HepG2 (cell line): Measurements from ENCODE around the gene ARL4D. TPM values are rescaled to one million over a fixed set of nuclear protein-coding genes. Genes with fewer than 3 reads are reported as not detected.
A peak's percentile ranks its signal among the peaks of the same experiment; 100 is the strongest.

Source experiments
- GTF2F1 ChIP-seq: fragments of 150-350 bp; IDR thresholded peaks from 2 replicates; pipeline ENCODE4 v1.6.1; 2014; ENCODE audit warnings: low read length
- HES4 ChIP-seq: sonication (generic); formaldehyde crosslinking; IDR thresholded peaks from 2 replicates; pipeline ENCODE4 v1.9.0; 2021; ENCODE audit warnings: mild to moderate bottlenecking, missing genetic modification reagents, borderline replicate concordance
- HOXA7 ChIP-seq: sonication (generic); formaldehyde crosslinking; IDR thresholded peaks from 2 replicates; pipeline ENCODE4 v1.8.1; 2022; ENCODE audit warnings: mild to moderate bottlenecking, missing genetic modification reagents, moderate library complexity
- IRX3 ChIP-seq: sonication (generic); formaldehyde crosslinking; IDR thresholded peaks from 2 replicates; pipeline ENCODE4 v1.8.1; 2023; ENCODE audit warnings: mild to moderate bottlenecking, low read depth, missing genetic modification reagents, borderline replicate concordance
- JARID2 ChIP-seq: sonication (generic); formaldehyde crosslinking; IDR thresholded peaks from 2 replicates; pipeline ENCODE4 v1.8.1; 2023; ENCODE audit warnings: missing genetic modification reagents, inconsistent platforms; ENCODE audit not compliant: insufficient replicate concordance
- KAT7 ChIP-seq: IDR thresholded peaks from 2 replicates; pipeline ENCODE4 v1.6.1; 2018; ENCODE audit warnings: borderline replicate concordance, missing compliant biosample characterization
- KMT2A ChIP-seq: sonication (generic); formaldehyde crosslinking; IDR thresholded peaks from 2 replicates; pipeline ENCODE4 v1.4.0; 2020; ENCODE audit warnings: missing genetic modification reagents
- POGZ ChIP-seq: sonication (generic); formaldehyde crosslinking; IDR thresholded peaks from 2 replicates; pipeline ENCODE4 v1.4.0; 2020; ENCODE audit warnings: mild to moderate bottlenecking, missing genetic modification reagents
- PTBP1 ChIP-seq: fragments of 200-400 bp; formaldehyde crosslinking; IDR thresholded peaks from 2 replicates; pipeline ENCODE4 v1.6.1; 2018; ENCODE audit warnings: low read length, low read depth; ENCODE audit not compliant: poor library complexity, severe bottlenecking
- RAD51 ChIP-seq: fragments of 450-650 bp; IDR thresholded peaks from 2 replicates; pipeline ENCODE4 v1.6.1; 2016; ENCODE audit warnings: borderline replicate concordance
- SOX13 ChIP-seq, 3 experiments: fragments of 450-650 bp in 1 of 3; sonication (generic) in 1 of 3; formaldehyde crosslinking in 1 of 3; IDR thresholded peaks in 2 of 3; conservative IDR thresholded peaks in 1 of 3; 2 replicates each; pipeline versions ENCODE4 v1.5.0 to v1.6.1; 2016 to 2020; ENCODE audit warnings: antibody characterized with exemption in 1 of 3, mild to moderate bottlenecking in 1 of 3, missing compliant biosample characterization in 1 of 3, missing genetic modification reagents in 1 of 3, moderate library complexity in 1 of 3
- STAT5B ChIP-seq: sonication (generic); formaldehyde crosslinking; IDR thresholded peaks from 2 replicates; pipeline ENCODE4 v1.4.0; 2020; ENCODE audit warnings: missing genetic modification reagents
- THYN1 ChIP-seq: sonication (generic); formaldehyde crosslinking; IDR thresholded peaks from 2 replicates; pipeline ENCODE4 v1.8.1; 2023; ENCODE audit warnings: low read depth, mild to moderate bottlenecking, moderate library complexity, missing genetic modification reagents, borderline replicate concordance
- ZC3H13 ChIP-seq: sonication (generic); formaldehyde crosslinking; IDR thresholded peaks from 2 replicates; pipeline ENCODE4 v1.8.1; 2023; ENCODE audit warnings: mild to moderate bottlenecking, missing genetic modification reagents, moderate library complexity
- ZNF558 ChIP-seq: sonication (generic); formaldehyde crosslinking; IDR thresholded peaks from 2 replicates; pipeline ENCODE4 v1.9.0; 2022; ENCODE audit warnings: mild to moderate bottlenecking, missing genetic modification reagents, borderline replicate concordance
- ZNF598 ChIP-seq: sonication (generic); formaldehyde crosslinking; IDR thresholded peaks from 2 replicates; pipeline ENCODE4 v1.5.1; 2020; ENCODE audit warnings: mild to moderate bottlenecking, missing genetic modification reagents, borderline replicate concordance
- polyA plus RNA-seq, 8 experiments: library from polyadenylated mRNA; depleted of rRNA in 3 of 8; stranded (reverse) in 7 of 8; unstranded in 1 of 8; fragments of >200 nt; fragmentation: Illumina TruSeq in 4 of 8; extraction: Trizol in 4 of 8; gene quantifications; 2 replicates each; pipeline versions ENCODE4 v1.2.1 to v1.2.3, GENCODE V29; 2011 to 2016; ENCODE audit warnings: low read depth in 4 of 8, missing spikeins in 1 of 8, mixed read lengths in 1 of 8; ENCODE audit not compliant: insufficient read depth in 1 of 8
- total RNA-seq, 5 experiments: library from RNA; depleted of rRNA; stranded (reverse); fragments of >200 nt; fragmentation: Illumina TruSeq; extraction: Trizol; gene quantifications; 2 replicates each; pipeline ENCODE4 v1.2.3, GENCODE V29; 2016; ENCODE audit warnings: low read depth in 1 of 5
- TF ChIP-seq, protein P1 (sequence below): IDR thresholded peaks from 2 replicates; pipeline ENCODE4 v1.6.1; 2016; ENCODE audit warnings: missing biosample characterization, missing genetic modification reagents, low read depth
- TF ChIP-seq, protein P2 (sequence below): sonication (generic); formaldehyde crosslinking; IDR thresholded peaks from 2 replicates; pipeline ENCODE4 v1.5.1; 2020; ENCODE audit warnings: missing genetic modification reagents, mild to moderate bottlenecking, borderline replicate concordance
- TF ChIP-seq, protein P3 (sequence below): sonication (generic); formaldehyde crosslinking; IDR thresholded peaks from 2 replicates; pipeline ENCODE4 v1.8.0; 2022; ENCODE audit warnings: mild to moderate bottlenecking, missing genetic modification reagents, moderate library complexity
- TF ChIP-seq, protein P4 (sequence below): IDR thresholded peaks from 2 replicates; pipeline ENCODE4 v1.6.1; 2018; ENCODE audit warnings: missing genetic modification reagents, mild to moderate bottlenecking, missing compliant biosample characterization
- TF ChIP-seq, protein P5 (sequence below): sonication (generic); formaldehyde crosslinking; IDR thresholded peaks from 2 replicates; pipeline ENCODE4 v1.5.1; 2020; ENCODE audit warnings: missing genetic modification reagents, mild to moderate bottlenecking, borderline replicate concordance

Gene ARL4D
- total and polyA plus RNA-seq, 2 of the 13 experiments (the other 11 are each of a cell fraction or from before 2014, with no cell fraction given): 9.0 to 25.9 TPM

DNA sequence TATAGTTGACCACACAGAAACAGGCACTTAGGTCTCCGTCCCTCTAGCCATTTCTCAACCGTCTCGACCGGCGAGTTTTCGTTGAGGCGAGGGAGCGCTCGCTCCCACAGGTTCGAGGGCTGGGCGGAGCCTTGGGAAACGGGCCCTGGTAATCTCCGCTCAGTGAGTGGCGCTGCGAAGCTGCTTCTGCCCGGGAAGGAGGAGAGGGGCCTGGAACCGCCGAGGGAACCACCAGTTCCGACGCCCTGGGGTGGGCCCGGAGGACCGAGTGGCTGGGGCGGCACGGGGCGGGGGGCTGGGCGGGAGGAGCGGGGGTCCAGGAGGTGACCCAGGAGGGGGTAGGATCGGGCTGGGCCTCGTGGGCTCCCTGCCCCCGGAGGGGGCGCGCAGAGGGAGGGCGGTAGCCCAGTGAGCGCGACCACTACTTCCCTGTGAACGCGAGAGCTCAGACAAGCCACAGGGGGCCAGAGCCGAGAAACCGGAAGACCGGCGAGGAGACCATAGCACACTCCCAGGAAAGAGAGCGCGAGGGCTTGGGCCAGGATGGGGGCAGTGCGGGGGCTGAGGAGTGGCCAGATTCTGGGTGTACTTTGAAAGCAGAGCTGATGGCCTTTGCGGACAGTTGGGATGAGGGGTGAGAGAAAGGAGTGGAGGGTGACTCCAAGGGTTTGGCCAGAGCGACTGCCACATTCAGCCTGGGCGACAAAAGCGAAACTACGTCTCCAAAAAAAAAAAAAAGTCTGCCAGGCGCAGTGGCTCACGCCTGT, 29.9 kb upstream of the ARL4D start (continued):
- TF ChIP-seq, protein P1, sequence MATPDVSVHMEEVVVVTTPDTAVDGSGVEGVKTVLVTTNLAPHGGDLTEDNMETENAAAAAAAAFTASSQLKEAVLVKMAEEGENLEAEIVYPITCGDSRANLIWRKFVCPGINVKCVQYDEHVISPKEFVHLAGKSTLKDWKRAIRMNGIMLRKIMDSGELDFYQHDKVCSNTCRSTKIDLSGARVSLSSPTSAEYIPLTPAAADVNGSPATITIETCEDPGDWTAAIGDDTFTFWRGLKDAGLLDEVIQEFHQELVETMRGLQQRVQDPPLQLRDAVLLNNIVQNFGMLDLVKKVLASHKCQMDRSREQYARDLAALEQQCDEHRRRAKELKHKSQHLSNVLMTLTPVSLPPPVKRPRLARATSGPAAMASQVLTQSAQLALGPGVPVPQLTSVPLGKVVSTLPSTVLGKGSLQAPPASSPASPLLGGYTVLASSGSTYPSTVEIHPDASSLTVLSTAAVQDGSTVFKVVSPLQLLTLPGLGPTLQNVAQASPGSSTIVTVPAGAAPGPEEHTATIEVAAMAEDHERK (CRISPR knock-in tag): no peak
- TF ChIP-seq GTF2F1 (no peak), KMT2A (CRISPR knock-in tag) (no peak; the same call in 1 of the 2 replicates), IRX3 (no peak), HOXA7 (CRISPR knock-in tag) (no peak), SOX13 (IDR thresholded peaks at IDR 0.05) (no peak), SOX13 (CRISPR knock-in tag; conservative IDR thresholded peaks at IDR 0.05 in 1 of 2, IDR thresholded peaks at IDR 0.05 in 1 of 2) (no peak), HES4 (peak; percentile 54; the same call in 1 of the 2 replicates), PTBP1 (peak; percentile 77), STAT5B (CRISPR knock-in tag) (0 out of 2 replicates have a peak, but pooled peaks have one; percentile 9), POGZ (CRISPR knock-in tag) (peak; percentile 17; the same call in 1 of the 2 replicates), JARID2 (no peak), THYN1 (CRISPR knock-in tag) (no peak), KAT7 (CRISPR knock-in tag) (no peak), ZNF598 (CRISPR knock-in tag) (peak; percentile 14), ZNF558 (CRISPR knock-in tag) (no peak), RAD51 (no peak), ZC3H13 (CRISPR knock-in tag) (peak; percentile 53; the same call in 1 of the 2 replicates)
- TF ChIP-seq, protein P2, sequence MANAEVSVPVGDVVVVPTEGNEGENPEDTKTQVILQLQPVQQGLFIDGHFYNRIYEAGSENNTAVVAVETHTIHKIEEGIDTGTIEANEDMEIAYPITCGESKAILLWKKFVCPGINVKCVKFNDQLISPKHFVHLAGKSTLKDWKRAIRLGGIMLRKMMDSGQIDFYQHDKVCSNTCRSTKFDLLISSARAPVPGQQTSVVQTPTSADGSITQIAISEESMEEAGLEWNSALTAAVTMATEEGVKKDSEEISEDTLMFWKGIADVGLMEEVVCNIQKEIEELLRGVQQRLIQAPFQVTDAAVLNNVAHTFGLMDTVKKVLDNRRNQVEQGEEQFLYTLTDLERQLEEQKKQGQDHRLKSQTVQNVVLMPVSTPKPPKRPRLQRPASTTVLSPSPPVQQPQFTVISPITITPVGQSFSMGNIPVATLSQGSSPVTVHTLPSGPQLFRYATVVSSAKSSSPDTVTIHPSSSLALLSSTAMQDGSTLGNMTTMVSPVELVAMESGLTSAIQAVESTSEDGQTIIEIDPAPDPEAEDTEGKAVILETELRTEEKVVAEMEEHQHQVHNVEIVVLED: no peak; the same call in 1 of the 2 replicates
- TF ChIP-seq, protein P3, sequence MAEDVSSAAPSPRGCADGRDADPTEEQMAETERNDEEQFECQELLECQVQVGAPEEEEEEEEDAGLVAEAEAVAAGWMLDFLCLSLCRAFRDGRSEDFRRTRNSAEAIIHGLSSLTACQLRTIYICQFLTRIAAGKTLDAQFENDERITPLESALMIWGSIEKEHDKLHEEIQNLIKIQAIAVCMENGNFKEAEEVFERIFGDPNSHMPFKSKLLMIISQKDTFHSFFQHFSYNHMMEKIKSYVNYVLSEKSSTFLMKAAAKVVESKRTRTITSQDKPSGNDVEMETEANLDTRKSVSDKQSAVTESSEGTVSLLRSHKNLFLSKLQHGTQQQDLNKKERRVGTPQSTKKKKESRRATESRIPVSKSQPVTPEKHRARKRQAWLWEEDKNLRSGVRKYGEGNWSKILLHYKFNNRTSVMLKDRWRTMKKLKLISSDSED (CRISPR knock-in tag): no peak
- TF ChIP-seq, protein P4, sequence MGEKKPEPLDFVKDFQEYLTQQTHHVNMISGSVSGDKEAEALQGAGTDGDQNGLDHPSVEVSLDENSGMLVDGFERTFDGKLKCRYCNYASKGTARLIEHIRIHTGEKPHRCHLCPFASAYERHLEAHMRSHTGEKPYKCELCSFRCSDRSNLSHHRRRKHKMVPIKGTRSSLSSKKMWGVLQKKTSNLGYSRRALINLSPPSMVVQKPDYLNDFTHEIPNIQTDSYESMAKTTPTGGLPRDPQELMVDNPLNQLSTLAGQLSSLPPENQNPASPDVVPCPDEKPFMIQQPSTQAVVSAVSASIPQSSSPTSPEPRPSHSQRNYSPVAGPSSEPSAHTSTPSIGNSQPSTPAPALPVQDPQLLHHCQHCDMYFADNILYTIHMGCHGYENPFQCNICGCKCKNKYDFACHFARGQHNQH (CRISPR knock-in tag): no peak
- TF ChIP-seq, protein P5, sequence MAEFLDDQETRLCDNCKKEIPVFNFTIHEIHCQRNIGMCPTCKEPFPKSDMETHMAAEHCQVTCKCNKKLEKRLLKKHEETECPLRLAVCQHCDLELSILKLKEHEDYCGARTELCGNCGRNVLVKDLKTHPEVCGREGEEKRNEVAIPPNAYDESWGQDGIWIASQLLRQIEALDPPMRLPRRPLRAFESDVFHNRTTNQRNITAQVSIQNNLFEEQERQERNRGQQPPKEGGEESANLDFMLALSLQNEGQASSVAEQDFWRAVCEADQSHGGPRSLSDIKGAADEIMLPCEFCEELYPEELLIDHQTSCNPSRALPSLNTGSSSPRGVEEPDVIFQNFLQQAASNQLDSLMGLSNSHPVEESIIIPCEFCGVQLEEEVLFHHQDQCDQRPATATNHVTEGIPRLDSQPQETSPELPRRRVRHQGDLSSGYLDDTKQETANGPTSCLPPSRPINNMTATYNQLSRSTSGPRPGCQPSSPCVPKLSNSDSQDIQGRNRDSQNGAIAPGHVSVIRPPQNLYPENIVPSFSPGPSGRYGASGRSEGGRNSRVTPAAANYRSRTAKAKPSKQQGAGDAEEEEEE (CRISPR knock-in tag): peak; percentile 55; the same call in 1 of the 2 replicates
